Duodenal mucosa (tissue), 2 donors: Measurements from ENCODE around the gene ITK.

Source experiments
- H3K27ac ChIP-seq: one replicate; pipeline ENCODE4 v1.7.0; 2013; ENCODE audit warnings: low read depth, low read length
- H3K27me3 ChIP-seq, 2 donors: one replicate each; pipeline ENCODE4 v1.7.0; 2013; ENCODE audit warnings: low read length in 2 of 2, control low read depth in 1 of 2; ENCODE audit not compliant: insufficient read depth in 2 of 2, control insufficient read depth in 1 of 2
- H3K36me3 ChIP-seq, 2 donors: one replicate each; pipeline ENCODE4 v1.7.0; 2013; ENCODE audit warnings: low read length in 2 of 2, control low read depth in 1 of 2; ENCODE audit not compliant: insufficient read depth in 2 of 2, control insufficient read depth in 1 of 2
- H3K4me1 ChIP-seq, 2 donors: one replicate each; pipeline ENCODE4 v1.7.0; 2013; ENCODE audit warnings: low read length in 2 of 2, control low read depth in 1 of 2; ENCODE audit not compliant: insufficient read depth in 2 of 2, control insufficient read depth in 1 of 2
- H3K4me3 ChIP-seq, 2 donors: one replicate each; pipeline ENCODE4 v1.7.0; 2013; ENCODE audit warnings: low read length in 2 of 2, low read depth in 1 of 2
- H3K9ac ChIP-seq, 2 donors: one replicate each; pipeline ENCODE4 v1.7.0; 2013; ENCODE audit warnings: low read length in 2 of 2, low read depth in 1 of 2
- H3K9me3 ChIP-seq, 2 donors: one replicate each; pipeline ENCODE4 v1.7.0; 2013; ENCODE audit warnings: low read length in 2 of 2, control low read depth in 1 of 2; ENCODE audit not compliant: control insufficient read depth in 1 of 2

The ITK gene

DNA sequence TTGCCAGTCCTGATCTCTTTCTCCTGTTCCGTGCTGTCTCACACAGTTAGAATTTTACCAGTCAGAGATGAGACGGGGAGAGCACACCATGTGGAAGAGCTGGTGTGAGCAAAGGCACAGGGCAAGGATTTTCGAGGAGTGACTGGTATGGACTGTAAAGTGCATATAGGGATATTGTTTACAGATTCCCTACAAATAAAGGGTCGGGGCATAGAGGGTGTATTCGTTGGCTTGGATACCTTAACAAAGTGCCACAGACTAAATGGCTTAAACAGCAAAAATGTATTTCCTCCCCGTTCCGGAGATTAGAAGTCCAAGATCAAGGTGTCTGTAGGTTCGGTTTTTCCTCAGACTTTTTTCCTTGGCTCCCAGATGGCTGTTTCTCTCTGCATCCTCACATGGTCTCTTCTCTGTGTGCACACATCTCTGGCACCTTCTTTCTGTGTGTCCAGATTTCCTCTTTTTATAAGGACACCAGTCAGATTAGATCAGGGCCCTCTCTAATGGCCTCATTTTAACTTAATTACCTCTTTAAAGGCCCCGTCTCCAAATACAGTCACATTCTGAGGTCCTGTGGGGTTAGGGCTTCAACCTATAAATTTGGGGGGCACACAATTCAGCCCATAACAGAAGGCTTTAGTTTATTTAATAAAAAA lies 108.7 kb downstream of the ITK start:
- peaks cover 4 to 10% of the 10 kb centered on the region in 2 donors for H3K4me1 ChIP-seq
- H3K9ac ChIP-seq = no peak overlapping the region
- no peaks in the 10 kb centered on the region for H3K9me3 ChIP-seq
- H3K27ac ChIP-seq = no peak overlapping the region
- H3K4me3 ChIP-seq = no peak overlapping the region
- no peaks in the 10 kb centered on the region for H3K27me3 ChIP-seq
- no peaks in the 10 kb centered on the region for H3K36me3 ChIP-seq

DNA sequence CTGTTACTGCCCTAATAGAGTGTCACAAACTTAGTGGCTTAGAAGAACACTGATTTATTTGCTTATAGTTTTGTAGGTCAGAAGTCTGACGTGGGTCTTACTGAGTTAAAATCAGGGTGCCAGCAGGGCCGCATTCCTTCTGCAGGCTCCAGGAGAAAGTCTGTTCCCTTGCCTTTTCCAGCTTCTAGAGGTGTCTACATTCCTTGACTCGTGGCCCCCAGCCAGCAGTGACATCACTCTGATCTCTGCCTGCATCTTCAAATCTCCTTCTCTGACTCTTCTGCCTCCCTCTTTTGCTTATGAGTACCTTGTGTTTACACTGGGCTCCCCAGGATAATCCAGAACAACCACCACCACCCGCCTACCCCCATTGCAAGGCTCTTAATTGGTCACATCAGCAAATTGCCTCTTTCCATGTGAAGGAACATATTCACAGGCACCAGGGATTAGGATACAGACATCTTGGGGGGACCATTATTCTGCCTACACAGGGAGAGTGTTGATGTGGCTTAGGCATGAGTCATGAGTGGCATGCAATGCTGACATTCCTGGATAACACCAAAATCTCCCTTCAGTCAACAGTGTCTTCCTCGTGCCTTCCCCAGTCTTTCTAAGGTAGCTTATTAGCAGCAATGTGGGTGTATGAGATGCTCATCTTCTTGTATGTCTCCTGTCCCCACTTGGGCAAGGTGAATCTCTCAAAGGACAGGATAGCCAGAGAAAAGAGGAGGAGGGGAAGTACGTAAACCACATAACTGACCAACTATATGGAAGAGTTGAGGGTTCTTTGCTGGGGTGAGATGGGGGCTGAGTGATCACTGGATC lies 109.7 kb downstream of the ITK start:
- Histone ChIP-seq H3K4me3 (no peak overlapping the region), H3K27ac (peak overlapping the region; percentile 60), H3K27me3 (no peaks in the 10 kb centered on the region), H3K36me3 (no peaks in the 10 kb centered on the region), H3K4me1 (peaks cover 4 to 10% of the 10 kb centered on the region in 2 donors), H3K9ac (no peak overlapping the region), H3K9me3 (no peaks in the 10 kb centered on the region)

DNA sequence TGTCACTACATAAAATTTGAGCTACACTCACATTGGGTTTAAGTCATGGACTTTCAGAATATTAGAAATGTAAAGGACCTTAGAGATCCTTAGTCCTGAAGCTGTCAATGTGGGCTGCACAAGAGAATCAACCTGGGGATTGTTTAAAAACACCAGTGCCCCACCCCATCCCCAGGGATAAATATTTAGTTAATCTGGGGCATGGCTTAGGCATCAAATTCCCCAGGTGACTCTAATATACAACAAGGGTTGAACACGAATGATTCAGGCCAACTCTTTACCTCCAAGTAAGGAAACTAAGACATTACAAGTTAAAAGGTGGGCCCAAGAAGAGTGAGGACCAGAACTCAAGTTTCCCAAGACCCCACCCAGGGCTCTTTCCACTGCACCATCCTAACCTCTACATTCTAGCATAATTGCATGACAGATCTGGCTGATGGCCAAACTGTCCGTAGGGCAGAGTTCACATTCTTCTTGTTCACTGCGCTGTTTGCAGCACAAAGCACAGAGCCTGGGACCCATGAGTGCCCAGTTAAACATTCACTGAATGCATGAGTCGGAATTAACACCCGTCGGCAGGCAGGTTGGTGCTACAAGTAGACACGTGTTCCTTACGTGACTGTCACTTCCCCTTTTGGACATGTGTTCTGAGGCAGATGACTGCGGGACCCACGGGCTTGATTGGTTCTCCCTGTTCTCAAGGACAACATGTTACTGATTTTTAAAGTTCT lies 110.5 kb downstream of the ITK start:
- H3K27ac ChIP-seq = no peak overlapping the region
- no peaks in the 10 kb centered on the region for H3K36me3 ChIP-seq
- peaks cover 4 to 10% of the 10 kb centered on the region in 2 donors for H3K4me1 ChIP-seq
- no peak overlapping the region for H3K9ac ChIP-seq
- H3K27me3 ChIP-seq = no peaks in the 10 kb centered on the region
- no peak overlapping the region for H3K4me3 ChIP-seq
- H3K9me3 ChIP-seq = no peaks in the 10 kb centered on the region

DNA sequence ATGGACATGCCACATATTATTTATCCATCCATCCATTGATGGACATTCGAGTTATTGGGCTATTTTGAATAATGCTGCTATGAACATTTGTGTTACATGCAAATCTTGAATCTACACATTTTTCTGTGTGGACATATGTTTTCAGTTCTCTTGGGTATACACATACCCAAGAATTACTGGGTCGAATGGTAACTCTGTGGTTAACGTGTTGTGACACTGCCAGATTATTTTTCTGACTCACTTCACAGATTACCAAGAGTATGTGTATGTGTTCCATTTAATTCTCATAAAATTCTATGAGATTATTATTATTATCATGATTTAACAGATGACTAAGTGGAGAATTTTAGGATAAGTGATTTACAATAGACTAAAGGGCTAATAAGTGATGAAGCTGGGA lies 112.0 kb downstream of the ITK start:
- Histone ChIP-seq H3K36me3 (no peaks in the 10 kb centered on the region), H3K27ac (no peak overlapping the region), H3K4me1 (peaks cover 4 to 10% of the 10 kb centered on the region in 2 donors)

DNA sequence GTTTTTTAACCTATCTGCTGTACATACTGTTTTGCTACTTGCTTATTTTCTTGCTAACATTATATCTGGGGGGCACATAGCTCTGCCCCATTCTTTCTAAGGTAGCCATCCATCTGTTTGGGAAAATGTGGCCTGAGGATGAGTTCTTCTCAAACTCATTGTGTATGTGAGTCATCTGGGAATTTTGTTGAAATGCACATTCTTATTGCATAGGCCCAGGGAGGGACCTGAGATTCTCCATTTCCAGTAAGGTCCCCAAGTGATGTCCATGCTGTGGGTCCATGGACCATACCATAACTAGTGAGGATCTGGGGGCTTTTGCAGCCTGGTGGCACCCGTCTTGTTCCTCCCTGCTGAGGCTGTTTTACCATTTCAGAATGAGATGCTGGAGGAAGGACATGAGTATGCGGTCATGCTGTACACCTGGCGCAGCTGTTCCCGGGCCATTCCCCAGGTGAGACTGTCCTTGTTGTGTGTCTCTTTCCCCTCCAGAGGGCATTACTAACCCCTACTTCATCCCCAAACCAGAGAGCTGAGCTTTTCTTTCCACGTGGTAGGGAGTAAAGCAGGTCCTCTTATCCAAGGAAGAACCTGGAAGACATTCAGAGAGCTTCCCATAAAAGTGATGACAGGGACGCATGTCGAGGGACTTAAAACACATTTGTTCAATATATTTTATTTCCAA lies 113.9 kb downstream of the ITK start:
- Histone ChIP-seq H3K9me3 (no peaks in the 10 kb centered on the region), H3K4me3 (no peak overlapping the region), H3K4me1 (peaks cover 4 to 10% of the 10 kb centered on the region in 2 donors), H3K27me3 (no peaks in the 10 kb centered on the region), H3K27ac (no peak overlapping the region), H3K9ac (no peak overlapping the region), H3K36me3 (no peaks in the 10 kb centered on the region)

More for the DNA sequence above, 112.0 kb downstream of the ITK start:
- Histone ChIP-seq H3K9ac (no peak overlapping the region), H3K4me3 (no peak overlapping the region), H3K27me3 (no peaks in the 10 kb centered on the region), H3K9me3 (no peaks in the 10 kb centered on the region)

DNA sequence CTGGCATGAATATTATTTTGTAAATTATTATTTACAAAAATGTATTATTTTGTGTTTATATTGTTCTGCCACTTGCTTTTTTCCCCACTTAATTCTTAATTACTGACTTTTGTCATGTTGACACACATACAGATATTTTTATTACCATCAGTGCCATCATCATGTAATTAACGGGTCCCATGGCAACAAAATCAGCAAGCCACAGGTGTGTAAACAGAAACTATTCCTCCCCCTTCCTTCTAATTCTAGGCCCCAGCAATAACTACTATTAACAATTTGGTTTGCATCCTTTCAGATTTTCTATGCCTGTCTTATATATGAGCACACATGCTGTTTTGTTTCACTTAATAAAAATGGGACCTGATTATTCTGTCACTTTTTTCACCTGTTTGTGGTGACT lies 114.6 kb downstream of the ITK start:
- H3K27ac ChIP-seq = no peak overlapping the region
- H3K27me3 ChIP-seq = no peaks in the 10 kb centered on the region
- no peak overlapping the region for H3K4me3 ChIP-seq
- no peaks in the 10 kb centered on the region for H3K36me3 ChIP-seq
- H3K9me3 ChIP-seq = no peaks in the 10 kb centered on the region
- no peak overlapping the region for H3K9ac ChIP-seq
- H3K4me1 ChIP-seq = peaks cover 4 to 10% of the 10 kb centered on the region in 2 donors

DNA sequence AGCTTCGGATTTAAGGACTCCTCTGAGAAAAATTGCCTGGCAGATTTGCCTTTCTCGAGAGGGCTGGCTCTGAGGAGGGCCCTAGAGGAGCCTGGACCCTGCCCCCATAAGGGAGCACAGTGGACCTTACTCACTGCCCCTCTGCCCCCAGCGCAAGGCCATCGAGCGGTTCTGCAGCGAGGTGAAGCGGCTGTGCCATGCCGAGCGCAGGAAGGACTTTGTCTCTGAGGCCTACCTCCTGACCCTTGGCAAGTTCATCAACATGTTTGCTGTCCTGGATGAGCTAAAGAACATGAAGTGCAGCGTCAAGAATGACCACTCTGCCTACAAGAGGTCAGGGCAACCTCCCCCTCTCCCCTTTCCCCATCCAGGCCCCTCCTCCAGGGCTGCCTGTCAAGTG lies 119.9 kb downstream of the ITK start:
- H3K27me3 ChIP-seq = no peaks in the 10 kb centered on the region
- H3K4me3 ChIP-seq = no peak overlapping the region
- H3K36me3 ChIP-seq = peaks cover 0 to 5% of the 10 kb centered on the region in 2 donors
- H3K4me1 ChIP-seq = no peaks in the 10 kb centered on the region
- no peak overlapping the region for H3K9ac ChIP-seq
- H3K9me3 ChIP-seq = no peaks in the 10 kb centered on the region
- H3K27ac ChIP-seq = no peak overlapping the region

DNA sequence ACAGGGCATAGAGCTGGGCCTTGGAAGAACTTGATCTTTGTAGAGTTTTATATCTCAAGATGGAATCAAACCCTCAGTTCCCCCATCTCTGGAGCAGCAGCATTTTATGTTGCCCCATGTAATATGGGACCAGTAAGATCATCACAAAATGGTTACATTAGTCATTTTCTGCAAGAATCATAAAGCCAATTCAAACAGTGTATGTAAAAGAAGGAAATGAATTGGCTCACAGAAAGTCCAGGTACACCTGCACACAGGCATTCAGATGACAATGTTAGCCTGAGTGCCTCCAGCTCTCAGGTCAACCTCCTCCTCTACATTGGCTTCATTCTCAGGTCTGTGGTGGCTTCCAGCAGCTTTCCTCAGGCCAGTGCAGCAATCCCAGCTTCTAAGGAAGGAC lies 120.4 kb downstream of the ITK start:
- Histone ChIP-seq H3K36me3 (peaks cover 0 to 5% of the 10 kb centered on the region in 2 donors), H3K4me1 (no peaks in the 10 kb centered on the region), H3K4me3 (no peak overlapping the region), H3K9me3 (no peaks in the 10 kb centered on the region), H3K27me3 (no peaks in the 10 kb centered on the region), H3K27ac (no peak overlapping the region), H3K9ac (no peak overlapping the region)

DNA sequence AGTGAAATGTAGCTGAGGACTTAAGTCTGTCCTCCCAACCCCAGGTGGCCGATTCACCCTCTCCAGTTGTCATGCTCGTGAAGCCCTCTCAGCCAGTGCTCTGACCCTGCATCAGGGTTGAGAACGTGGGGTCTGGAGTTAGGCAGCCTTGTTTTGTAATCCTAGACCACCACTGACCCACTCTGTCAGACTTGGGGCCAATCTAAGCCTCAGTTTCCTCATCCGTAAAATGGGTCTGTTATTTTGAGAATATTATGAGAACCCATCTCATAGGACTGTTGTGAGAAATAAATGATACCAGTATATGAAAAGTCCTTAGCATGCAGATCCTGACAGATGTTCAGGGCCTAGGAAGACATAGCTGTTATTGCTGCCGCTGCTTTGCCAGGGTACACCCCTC lies 122.4 kb downstream of the ITK start:
- peaks cover 0 to 5% of the 10 kb centered on the region in 2 donors for H3K36me3 ChIP-seq
- no peak overlapping the region for H3K9ac ChIP-seq
- H3K4me3 ChIP-seq = no peak overlapping the region
- H3K9me3 ChIP-seq = no peaks in the 10 kb centered on the region
- H3K27me3 ChIP-seq = no peaks in the 10 kb centered on the region
- H3K27ac ChIP-seq = no peak overlapping the region
- no peaks in the 10 kb centered on the region for H3K4me1 ChIP-seq
